K562 (cell line): ENCODE measurements around the gene RNF166. TPM values are rescaled to one million over a fixed set of nuclear protein-coding genes. Genes with fewer than 3 reads are reported as not detected.

Source experiments
- RBM22 ChIP-seq: fragments of 200-400 bp; formaldehyde crosslinking; IDR thresholded peaks from 2 replicates; pipeline ENCODE4 v1.6.1; 2018; ENCODE audit warnings: low read length, low read depth; ENCODE audit not compliant: poor library complexity, severe bottlenecking
- REST ChIP-seq, 2 experiments: fragments of 450-650 bp; formaldehyde crosslinking in 1 of 2; IDR thresholded peaks; 2 replicates each; pipeline versions ENCODE4 v1.4.0 to v1.6.1; 2014 to 2020; ENCODE audit warnings: mild to moderate bottlenecking in 2 of 2, borderline replicate concordance in 1 of 2, low read depth in 1 of 2
- polyA plus RNA-seq, 8 experiments: library from polyadenylated mRNA; depleted of rRNA in 4 of 8; stranded (reverse) in 5 of 8; unstranded in 3 of 8; fragments of >200 nt; fragmentation: Nextera tagmentation in 2 of 8; fragmentation: Illumina TruSeq in 1 of 8; extraction: Ambion mirVana in 2 of 8; extraction: Trizol in 1 of 8; gene quantifications; 2 replicates each; pipeline versions ENCODE4 v1.2.1 to v1.2.3, GENCODE V29; 2011 to 2014; ENCODE audit warnings: inconsistent platforms in 1 of 8, missing spikeins in 1 of 8
- total RNA-seq, 7 experiments: library from RNA; depleted of rRNA in 6 of 7; stranded (reverse); fragments of >200 nt in 6 of 7; fragmentation: Illumina TruSeq in 2 of 7; extraction: Trizol in 2 of 7; gene quantifications; 2 replicates each; pipeline versions ENCODE4 v1.2.1 to v1.2.3, GENCODE V29; 2011 to 2021; ENCODE audit warnings: low replicate concordance in 1 of 7

The RNF166 gene
- total and polyA plus RNA-seq, 9 of the 15 experiments (the other 6 are each of a cell fraction or from before 2014, with no cell fraction given): 0.56 to 60.3 (median 19.5) TPM

GRCh38 chr16:88743693-88744576, 37.7 kb upstream of the RNF166 start (continued):
- TF ChIP-seq REST (IDR thresholded peaks at IDR 0.05; ENCODE audit: borderline replicate concordance) (peak; percentile 79), REST (CRISPR knock-in tag; IDR thresholded peaks at IDR 0.05; ENCODE audit: low read depth) (no peak; the same call in 1 of the 2 replicates), RBM22 (peak; percentile 2)
